Measurements from ENCODE around the gene CACHD1.
A peak's percentile ranks its signal among the peaks of the same experiment; 100 is the strongest.

The CACHD1 gene

DNA sequence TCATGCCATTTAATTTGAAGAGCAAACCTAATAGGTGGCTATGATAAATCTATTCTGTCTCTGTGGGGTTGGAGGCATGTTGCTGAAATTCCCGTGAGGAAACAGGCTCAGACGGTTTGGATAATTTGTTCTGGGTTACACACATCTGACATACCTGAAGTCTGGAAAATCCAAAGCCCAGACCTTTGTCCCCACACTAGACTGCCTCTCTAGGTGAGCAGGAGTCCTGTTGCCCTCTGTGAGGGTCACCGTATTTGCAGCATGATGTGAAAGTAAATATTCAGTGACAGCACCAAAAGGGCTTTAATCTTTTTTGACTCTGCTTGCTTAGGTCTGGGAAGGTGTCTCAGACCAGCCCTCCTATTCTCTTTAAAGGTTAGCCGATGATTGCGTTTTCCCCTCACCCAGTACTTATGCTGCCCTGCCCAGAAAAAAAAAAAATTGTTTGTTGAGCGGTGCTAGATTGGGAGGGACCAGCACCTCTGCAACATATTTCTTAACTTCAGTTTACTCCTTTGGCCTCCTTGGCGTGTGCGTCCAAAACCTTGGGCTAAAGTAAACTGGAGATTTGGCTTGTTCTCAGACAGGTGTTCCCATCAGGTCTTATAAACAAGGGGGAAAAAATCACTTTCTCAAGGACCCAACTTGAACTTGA, 67.0 kb downstream of the CACHD1 start:
- no peak overlapping the region for H2AFZ ChIP-seq (ENCODE audit: low read length, unreplicated experiment)
- H3K79me2 ChIP-seq (ENCODE audit: control insufficient read depth, insufficient read depth, low read length, unreplicated experiment): no peaks in the 10 kb centered on the region
- H3K27ac ChIP-seq (ENCODE audit: low read depth, low read length): no peak overlapping the region
- H3K4me3 ChIP-seq (ENCODE audit: low read depth, low read length): no peak overlapping the region
- H3K4me1 ChIP-seq (ENCODE audit: control insufficient read depth, insufficient read depth, low read length, unreplicated experiment): peaks cover 23% of the 10 kb centered on the region
- H3K36me3 ChIP-seq (ENCODE audit: insufficient read depth, low read length): no peaks in the 10 kb centered on the region
- no peaks in the 10 kb centered on the region for H3K27me3 ChIP-seq (ENCODE audit: insufficient read depth, low read length)

DNA sequence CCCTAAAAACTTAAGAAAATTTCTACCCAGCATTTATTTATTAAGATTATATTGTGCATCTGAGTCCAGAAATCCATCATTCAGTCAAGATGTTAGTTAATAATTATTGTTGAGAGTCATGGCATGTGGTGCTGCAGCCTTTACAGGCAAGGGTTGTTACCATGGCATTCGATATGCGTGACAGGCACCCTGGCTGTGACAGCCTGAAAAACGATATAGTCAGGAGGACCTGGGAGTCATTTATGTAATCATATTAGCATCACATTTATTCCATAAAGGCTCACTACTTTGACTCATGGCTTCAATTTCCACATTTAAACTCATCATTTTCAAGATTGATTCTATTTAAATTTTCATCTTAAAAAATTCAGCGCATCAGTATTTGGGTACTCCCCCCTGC, 68.0 kb downstream of the CACHD1 start:
- no peaks in the 10 kb centered on the region for H3K36me3 ChIP-seq (ENCODE audit: insufficient read depth, low read length)
- H3K27me3 ChIP-seq (ENCODE audit: insufficient read depth, low read length): no peaks in the 10 kb centered on the region
- H3K4me1 ChIP-seq (ENCODE audit: control insufficient read depth, insufficient read depth, low read length, unreplicated experiment): peaks cover 23% of the 10 kb centered on the region
- H3K4me3 ChIP-seq (ENCODE audit: low read depth, low read length): no peak overlapping the region
- no peak overlapping the region for H2AFZ ChIP-seq (ENCODE audit: low read length, unreplicated experiment)
- no peaks in the 10 kb centered on the region for H3K79me2 ChIP-seq (ENCODE audit: control insufficient read depth, insufficient read depth, low read length, unreplicated experiment)
- no peak overlapping the region for H3K27ac ChIP-seq (ENCODE audit: low read depth, low read length)

- Histone ChIP-seq H3K27me3 (ENCODE audit: insufficient read depth, low read length) (no peaks in the 10 kb centered on the region), H3K79me2 (ENCODE audit: control insufficient read depth, insufficient read depth, low read length, unreplicated experiment) (no peaks in the 10 kb centered on the region), H3K4me1 (ENCODE audit: control insufficient read depth, insufficient read depth, low read length, unreplicated experiment) (peaks cover 23% of the 10 kb centered on the region), H3K4me3 (ENCODE audit: low read depth, low read length) (no peak overlapping the region), H3K27ac (ENCODE audit: low read depth, low read length) (no peak overlapping the region), H2AFZ (ENCODE audit: low read length, unreplicated experiment) (no peak overlapping the region), H3K36me3 (ENCODE audit: insufficient read depth, low read length) (no peaks in the 10 kb centered on the region)
Measured at GRCh38 chr1:64538389-64538788, 68.5 kb downstream of the CACHD1 start.

- Histone ChIP-seq H3K4me3 (ENCODE audit: low read depth, low read length) (no peak overlapping the region), H3K4me1 (ENCODE audit: control insufficient read depth, insufficient read depth, low read length, unreplicated experiment) (peaks cover 28% of the 10 kb centered on the region), H3K79me2 (ENCODE audit: control insufficient read depth, insufficient read depth, low read length, unreplicated experiment) (no peaks in the 10 kb centered on the region), H3K36me3 (ENCODE audit: insufficient read depth, low read length) (no peaks in the 10 kb centered on the region), H3K27me3 (ENCODE audit: insufficient read depth, low read length) (no peaks in the 10 kb centered on the region), H2AFZ (ENCODE audit: low read length, unreplicated experiment) (no peak overlapping the region), H3K27ac (ENCODE audit: low read depth, low read length) (no peak overlapping the region)
Measured at GRCh38 chr1:64539289-64539688, 69.4 kb downstream of the CACHD1 start.

- no peaks in the 10 kb centered on the region for H3K27me3 ChIP-seq (ENCODE audit: insufficient read depth, low read length)
- peak overlapping the region; percentile 59 for H3K4me3 ChIP-seq (ENCODE audit: low read depth, low read length)
- H3K36me3 ChIP-seq (ENCODE audit: insufficient read depth, low read length): no peaks in the 10 kb centered on the region
- H3K27ac ChIP-seq (ENCODE audit: low read depth, low read length): peak overlapping the region; percentile 28; the same call in 1 of the 2 replicates
- H3K4me1 ChIP-seq (ENCODE audit: control insufficient read depth, insufficient read depth, low read length, unreplicated experiment): peaks cover 29% of the 10 kb centered on the region
- H3K79me2 ChIP-seq (ENCODE audit: control insufficient read depth, insufficient read depth, low read length, unreplicated experiment): no peaks in the 10 kb centered on the region
- peak overlapping the region; percentile 79 for H2AFZ ChIP-seq (ENCODE audit: low read length, unreplicated experiment)
Measured at GRCh38 chr1:64539781-64540218, 69.9 kb downstream of the CACHD1 start.

- Histone ChIP-seq H3K27ac (ENCODE audit: low read depth, low read length) (peak overlapping the region; percentile 28), H3K4me1 (ENCODE audit: control insufficient read depth, insufficient read depth, low read length, unreplicated experiment) (peaks cover 33% of the 10 kb centered on the region), H2AFZ (ENCODE audit: low read length, unreplicated experiment) (peak overlapping the region; percentile 79), H3K4me3 (ENCODE audit: low read depth, low read length) (peak overlapping the region; percentile 59), H3K36me3 (ENCODE audit: insufficient read depth, low read length) (no peaks in the 10 kb centered on the region), H3K79me2 (ENCODE audit: control insufficient read depth, insufficient read depth, low read length, unreplicated experiment) (no peaks in the 10 kb centered on the region), H3K27me3 (ENCODE audit: insufficient read depth, low read length) (no peaks in the 10 kb centered on the region)
Measured at GRCh38 chr1:64540265-64540791, 70.4 kb downstream of the CACHD1 start.

GRCh38 chr1:64542118-64542517, 72.2 kb downstream of the CACHD1 start:
- Histone ChIP-seq H3K4me3 (ENCODE audit: low read depth, low read length) (no peak overlapping the region), H3K79me2 (ENCODE audit: control insufficient read depth, insufficient read depth, low read length, unreplicated experiment) (no peaks in the 10 kb centered on the region), H2AFZ (ENCODE audit: low read length, unreplicated experiment) (no peak overlapping the region), H3K4me1 (ENCODE audit: control insufficient read depth, insufficient read depth, low read length, unreplicated experiment) (peaks cover 32% of the 10 kb centered on the region), H3K36me3 (ENCODE audit: insufficient read depth, low read length) (no peaks in the 10 kb centered on the region), H3K27ac (ENCODE audit: low read depth, low read length) (no peak overlapping the region), H3K27me3 (ENCODE audit: insufficient read depth, low read length) (no peaks in the 10 kb centered on the region)

- Histone ChIP-seq H3K27ac (ENCODE audit: low read depth, low read length) (no peak overlapping the region), H3K4me3 (ENCODE audit: low read depth, low read length) (no peak overlapping the region), H3K27me3 (ENCODE audit: insufficient read depth, low read length) (no peaks in the 10 kb centered on the region), H3K4me1 (ENCODE audit: control insufficient read depth, insufficient read depth, low read length, unreplicated experiment) (peaks cover 32% of the 10 kb centered on the region), H3K36me3 (ENCODE audit: insufficient read depth, low read length) (no peaks in the 10 kb centered on the region), H3K79me2 (ENCODE audit: control insufficient read depth, insufficient read depth, low read length, unreplicated experiment) (no peaks in the 10 kb centered on the region), H2AFZ (ENCODE audit: low read length, unreplicated experiment) (no peak overlapping the region)
Measured at GRCh38 chr1:64543831-64544230, 73.9 kb downstream of the CACHD1 start.

- Histone ChIP-seq H3K4me3 (ENCODE audit: low read depth, low read length) (no peak overlapping the region), H2AFZ (ENCODE audit: low read length, unreplicated experiment) (no peak overlapping the region), H3K4me1 (ENCODE audit: control insufficient read depth, insufficient read depth, low read length, unreplicated experiment) (peaks cover 24% of the 10 kb centered on the region), H3K79me2 (ENCODE audit: control insufficient read depth, insufficient read depth, low read length, unreplicated experiment) (no peaks in the 10 kb centered on the region), H3K27ac (ENCODE audit: low read depth, low read length) (no peak overlapping the region), H3K36me3 (ENCODE audit: insufficient read depth, low read length) (no peaks in the 10 kb centered on the region), H3K27me3 (ENCODE audit: insufficient read depth, low read length) (no peaks in the 10 kb centered on the region)
Measured at GRCh38 chr1:64545118-64545843, 75.4 kb downstream of the CACHD1 start.

GRCh38 chr1:64546013-64546412, 76.1 kb downstream of the CACHD1 start:
- Histone ChIP-seq H3K27ac (ENCODE audit: low read depth, low read length) (no peak overlapping the region), H3K4me3 (ENCODE audit: low read depth, low read length) (no peak overlapping the region), H3K27me3 (ENCODE audit: insufficient read depth, low read length) (no peaks in the 10 kb centered on the region), H2AFZ (ENCODE audit: low read length, unreplicated experiment) (no peak overlapping the region), H3K4me1 (ENCODE audit: control insufficient read depth, insufficient read depth, low read length, unreplicated experiment) (peaks cover 19% of the 10 kb centered on the region), H3K79me2 (ENCODE audit: control insufficient read depth, insufficient read depth, low read length, unreplicated experiment) (no peaks in the 10 kb centered on the region), H3K36me3 (ENCODE audit: insufficient read depth, low read length) (no peaks in the 10 kb centered on the region)

Measured in ACC112 (cell line).